HG02938 (cell line): ENCODE measurements around the gene GPR25.

Experiments
- ATAC-seq: cut with Tn5 transposase; IDR thresholded peaks from one replicate; pipeline ENCODE4 v1.9.1; 2021; ENCODE audit warnings: mild to moderate bottlenecking, moderate library complexity; ENCODE audit not compliant: unreplicated experiment

The GPR25 gene

GRCh38 chr1:200892958-200893357 is 20.2 kb downstream of the GPR25 start:
- no peak for ATAC-seq

DNA sequence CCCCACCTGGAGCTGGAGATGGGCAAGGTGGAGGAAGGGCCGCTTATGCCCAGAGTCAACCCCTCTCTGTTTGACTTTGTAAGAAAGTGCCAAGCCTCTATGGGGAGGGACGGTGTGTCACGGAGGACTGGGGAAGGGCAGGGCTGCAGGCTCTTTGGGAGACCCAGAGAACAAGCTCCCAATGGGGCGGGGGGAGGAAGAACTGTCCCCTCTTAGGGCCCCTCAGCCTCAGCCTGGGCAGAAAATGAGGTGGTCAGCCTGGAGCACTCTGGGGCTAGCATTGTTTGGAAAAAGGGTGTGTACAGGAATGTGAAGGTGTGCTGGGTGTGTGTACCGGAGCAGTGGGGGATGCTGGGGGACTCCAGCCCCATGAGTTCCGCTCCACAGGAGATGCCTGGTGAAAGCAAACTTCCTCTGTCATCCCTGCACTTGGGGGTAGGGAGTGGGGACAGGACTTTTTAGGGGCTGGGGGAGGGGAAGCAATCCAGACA is 20.7 kb downstream of the GPR25 start:
- no peak for ATAC-seq

DNA sequence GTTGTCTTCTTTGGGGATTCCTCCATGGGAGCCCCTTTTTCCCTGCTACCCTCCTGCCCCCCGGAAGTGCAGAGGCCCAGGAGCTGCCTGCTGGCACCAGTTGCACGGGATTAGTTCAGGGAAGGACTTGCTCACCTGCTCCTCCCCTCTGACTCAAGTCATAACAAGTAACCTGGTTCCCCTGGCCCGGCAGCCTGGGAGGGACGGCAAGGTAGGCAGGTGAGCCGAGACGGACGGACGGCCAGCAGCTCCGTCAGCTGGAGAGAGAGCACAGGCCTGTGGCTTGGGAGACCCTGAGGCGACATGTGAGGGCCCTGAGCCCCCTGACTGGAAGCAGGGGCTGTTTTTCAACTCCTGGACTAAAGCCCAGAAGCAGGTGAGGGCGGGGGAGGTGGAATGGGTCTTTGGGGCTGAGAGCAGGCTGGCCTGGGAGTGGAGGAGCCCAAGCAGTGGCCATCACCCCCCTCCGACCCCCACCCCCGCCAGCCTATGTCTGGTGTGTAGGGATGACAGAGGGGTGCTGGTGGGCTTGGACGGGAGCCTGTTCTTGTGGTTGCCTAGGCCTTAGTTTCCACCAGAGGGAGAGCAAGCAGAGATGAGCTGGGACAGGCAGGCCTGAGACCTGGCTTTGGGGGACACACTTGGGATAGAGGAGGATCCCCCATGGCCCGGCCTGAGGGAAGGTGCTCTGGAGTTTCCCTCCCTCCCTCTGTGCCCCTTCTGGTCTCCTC is 22.1 kb downstream of the GPR25 start, which contains the start of gene INAVA:
INAVA (plus strand) TSS at position 189 of the 731 bp plus-strand sequence. CDS start 3,501 bp downstream, outside the sequence.
- ATAC-seq: no peak

- no peak for ATAC-seq
These were observed 22.6 kb downstream of the GPR25 start for GRCh38 chr1:200895443-200895789.

DNA sequence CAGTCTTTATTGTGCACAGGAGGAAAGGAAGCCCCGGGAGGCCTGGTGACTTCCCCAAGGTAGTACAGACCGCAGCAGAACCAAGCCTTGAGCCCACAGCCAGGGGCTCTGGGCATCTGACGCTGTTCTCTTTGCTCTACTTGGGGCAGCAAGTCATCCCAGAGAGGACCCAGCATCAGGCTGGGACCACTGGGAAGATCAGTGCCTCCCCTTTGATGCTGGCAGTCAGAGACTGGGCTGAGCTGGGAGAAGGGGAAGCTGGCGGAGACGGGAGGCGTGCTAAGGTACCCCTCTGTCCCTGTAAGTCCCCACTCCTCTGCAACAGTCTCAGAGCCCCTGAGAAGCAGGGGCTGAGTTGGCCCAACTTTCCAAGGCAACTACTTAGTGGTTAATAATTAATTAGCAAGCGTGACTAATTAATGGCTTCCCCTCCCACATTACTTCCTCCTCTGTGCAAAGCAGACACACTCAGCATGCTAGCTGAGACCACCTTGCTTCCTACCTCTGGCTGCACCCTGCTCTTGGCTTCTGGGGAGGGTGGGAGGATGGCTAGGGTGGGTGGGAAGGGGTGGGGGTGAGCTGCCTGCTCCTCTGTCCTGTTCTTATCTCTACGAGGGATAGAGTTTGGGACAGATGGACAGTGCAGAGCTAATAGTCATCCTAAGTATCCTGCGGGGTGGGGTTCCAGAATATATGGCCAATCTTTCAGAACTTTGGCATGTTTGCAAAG is 23.2 kb downstream of the GPR25 start:
- ATAC-seq: no peak

DNA sequence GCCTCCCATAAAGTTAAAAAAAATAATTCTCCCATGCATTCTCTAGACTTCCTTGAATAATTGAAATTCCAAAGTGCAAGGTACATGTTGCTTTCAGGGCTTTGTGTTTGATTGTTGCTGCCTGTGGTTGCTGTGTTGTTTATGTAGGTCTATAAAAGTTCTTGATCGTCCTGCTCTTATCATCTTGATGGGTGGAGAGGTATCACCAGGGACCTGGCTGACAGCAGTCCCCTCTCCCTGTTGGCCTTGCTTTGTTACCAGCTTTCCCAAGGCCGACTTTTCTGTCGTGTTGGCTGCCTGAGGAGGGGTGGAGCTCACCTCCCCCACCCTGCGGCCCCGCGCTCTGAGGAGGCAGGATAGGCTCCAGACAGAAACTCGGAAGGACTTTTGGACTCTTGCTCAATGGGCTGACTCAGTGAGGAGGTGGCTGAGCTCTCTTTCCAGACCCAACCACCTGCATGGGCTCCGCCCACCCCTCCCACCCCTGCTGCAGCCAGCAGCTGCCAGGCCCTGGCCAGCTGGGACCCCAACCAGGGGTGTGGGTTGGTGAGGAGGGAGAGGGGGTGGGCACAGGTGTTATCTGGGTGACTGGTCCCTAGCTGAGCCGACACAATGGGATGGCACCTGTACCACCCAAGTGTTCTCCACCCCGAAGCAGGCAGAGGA is 23.9 kb downstream of the GPR25 start:
- no peak for ATAC-seq

GRCh38 chr1:200897259-200897658 is 24.5 kb downstream of the GPR25 start:
- ATAC-seq: no peak

- ATAC-seq: no peak
These were observed 26.2 kb downstream of the GPR25 start for GRCh38 chr1:200899015-200899386.

GRCh38 chr1:200899451-200899915 is 26.7 kb downstream of the GPR25 start:
- ATAC-seq: no peak

DNA sequence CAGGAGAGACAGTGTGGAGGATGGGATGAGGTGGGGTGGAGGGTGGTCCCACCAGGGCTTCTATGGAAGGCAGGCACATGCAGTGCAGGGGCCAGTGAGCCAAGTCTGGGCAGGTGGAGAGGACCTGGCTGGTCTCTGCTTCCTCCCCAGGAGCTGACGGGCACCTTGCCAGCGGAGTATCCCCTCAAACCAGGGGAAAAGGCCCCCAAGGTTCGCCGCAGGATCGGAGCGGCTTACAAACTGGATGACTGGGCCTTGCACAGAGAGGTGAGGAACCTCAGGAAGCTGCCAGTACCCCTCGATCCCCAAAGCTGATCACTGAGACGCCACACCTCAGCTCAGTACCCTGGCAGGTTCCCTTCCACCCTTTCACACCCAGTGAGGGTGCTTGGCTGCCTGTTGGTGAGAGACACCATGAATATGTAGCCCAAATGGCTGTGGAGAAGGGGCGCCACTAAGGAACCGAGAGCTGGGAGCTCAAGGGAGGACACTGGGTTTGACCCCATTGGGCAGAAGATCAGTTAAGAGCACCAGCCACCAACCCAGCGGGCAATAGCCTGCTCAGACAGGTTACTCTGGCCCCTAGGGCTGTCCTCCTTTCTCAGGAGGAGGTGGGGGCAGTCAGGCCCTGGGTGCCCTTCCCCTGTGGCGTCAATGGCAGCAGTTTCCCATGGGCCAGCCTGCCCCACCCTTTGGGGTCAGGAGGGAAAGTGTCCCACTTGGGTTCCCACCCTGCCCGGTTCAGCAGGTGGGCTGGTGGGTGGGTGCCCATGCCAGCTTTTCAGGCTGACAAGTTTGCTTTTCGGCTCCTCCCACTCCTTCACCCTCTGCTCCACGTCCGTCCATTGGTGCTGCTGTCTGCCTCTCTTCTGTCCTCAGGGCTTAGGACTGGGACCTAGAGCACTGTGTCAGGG is 27.4 kb downstream of the GPR25 start:
- ATAC-seq: no peak

DNA sequence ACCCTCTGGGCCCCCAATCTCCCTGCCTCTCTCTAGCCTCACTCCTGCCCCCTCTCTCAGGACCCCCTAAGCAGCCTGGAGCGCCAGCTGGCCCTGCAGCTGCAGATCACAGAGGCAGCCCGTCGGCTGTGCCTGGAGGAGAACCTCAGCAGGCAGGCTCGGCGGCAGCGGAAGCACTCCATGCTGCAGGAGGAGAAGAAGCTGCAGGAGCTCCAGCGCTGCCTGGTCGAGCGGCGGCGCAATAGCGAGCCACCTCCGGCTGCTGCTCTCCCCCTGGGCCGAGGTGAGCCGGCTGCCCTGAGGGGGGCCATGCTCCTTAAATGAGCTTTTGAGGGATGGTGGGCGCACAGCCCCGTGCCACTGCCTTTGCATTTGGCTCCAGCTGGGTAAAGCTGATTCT is 28.1 kb downstream of the GPR25 start:
- ATAC-seq: no peak

DNA sequence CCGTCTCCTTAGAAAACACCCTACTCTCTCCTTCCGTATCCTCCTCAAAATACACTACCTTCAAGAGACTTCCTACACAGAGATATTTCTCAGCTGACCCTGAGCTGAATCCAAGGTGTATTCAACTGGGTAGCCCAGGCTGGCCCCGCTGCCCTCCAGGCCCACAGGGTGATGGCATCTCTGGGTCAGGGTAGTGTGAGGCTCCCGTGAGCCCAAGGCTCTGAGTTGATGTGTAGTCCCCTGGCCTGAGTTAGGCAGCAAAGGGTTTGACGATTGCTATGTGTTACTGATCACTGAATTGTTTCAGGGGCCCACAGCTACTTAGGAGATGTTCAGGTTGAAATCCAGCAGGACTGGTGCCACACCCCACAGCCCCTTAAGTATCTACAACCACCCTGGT is 28.6 kb downstream of the GPR25 start:
- ATAC-seq: no peak

DNA sequence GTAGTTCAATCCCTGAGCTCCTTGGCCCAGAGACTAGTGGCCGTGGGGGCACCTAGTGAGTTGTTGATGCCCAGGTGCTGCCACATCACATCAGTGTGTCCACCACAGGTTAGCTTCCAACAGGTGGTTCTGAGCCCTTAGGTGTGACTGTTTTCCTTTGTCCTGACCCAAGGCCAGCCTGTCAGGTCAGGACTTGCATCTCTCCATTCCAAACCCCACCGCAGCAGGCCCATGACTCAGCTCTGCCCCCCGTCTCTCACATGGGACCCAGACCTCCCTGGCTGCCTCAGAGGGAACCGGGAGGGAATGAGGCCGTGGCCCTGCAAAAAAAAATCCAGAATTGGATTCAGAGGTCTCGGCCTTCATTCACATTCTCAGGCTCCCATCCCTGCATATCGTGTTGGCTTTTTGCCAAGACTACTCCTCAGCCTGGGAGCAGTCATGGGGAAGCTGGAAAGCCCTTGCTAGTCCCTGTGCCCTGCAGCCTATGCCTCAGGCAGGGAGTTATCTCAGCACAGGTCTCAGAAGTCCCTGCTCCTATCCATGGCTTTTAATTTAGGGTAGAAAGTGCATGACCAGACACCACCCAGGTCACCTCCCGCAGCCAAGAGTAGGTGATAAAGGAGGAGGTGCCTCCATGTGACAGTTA is 29.1 kb downstream of the GPR25 start:
- ATAC-seq: no peak

DNA sequence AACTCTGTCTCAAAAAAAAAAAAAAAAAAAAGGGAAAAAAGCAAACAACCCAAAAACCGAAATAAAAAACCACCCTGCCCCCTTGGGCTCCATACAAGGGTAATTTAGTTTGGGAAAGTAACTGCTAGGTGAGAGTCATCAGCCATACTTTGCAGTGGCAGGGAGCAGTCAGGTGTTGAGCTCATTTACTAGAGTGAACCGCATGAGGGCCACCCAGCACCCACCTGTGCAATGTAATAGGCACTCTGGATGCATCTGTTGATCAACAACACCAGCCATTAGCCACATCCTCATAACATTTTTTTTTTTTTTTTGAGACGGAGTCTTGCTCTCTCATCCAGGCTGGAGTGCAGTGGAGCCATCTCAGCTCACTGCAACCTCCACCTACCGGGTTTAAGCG is 31.0 kb downstream of the GPR25 start:
- no peak for ATAC-seq

- no peak for ATAC-seq
These were observed 32.0 kb downstream of the GPR25 start for GRCh38 chr1:200904772-200905171.

DNA sequence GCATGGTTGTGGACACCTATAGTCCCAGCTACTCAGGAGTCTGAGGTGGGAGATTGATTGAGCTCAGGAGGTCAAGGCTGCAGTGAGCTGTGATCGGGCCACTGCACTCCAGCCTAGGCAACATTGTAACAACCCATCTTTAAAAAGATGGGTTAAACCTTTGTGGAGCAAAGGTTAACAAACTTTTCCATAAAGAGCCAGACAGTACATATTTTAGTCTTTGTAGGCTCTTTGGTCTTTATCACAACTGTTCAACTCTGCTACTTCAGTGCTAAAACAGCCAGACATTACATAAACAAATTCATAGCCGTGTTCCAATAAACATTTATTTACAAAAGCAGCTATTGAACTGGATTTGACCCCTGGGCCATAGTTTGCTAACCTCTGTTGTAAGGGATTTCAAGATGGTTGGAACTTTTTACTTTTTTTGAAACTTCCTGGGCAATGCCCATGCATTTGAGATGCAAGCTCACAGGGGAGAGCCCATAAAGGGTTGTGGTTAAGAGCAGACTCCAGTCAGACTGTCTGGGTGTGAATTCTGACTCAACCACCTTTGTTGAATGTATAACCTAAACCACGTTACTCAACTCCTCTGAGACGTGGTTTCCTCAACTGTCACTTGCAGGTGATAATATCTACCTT is 32.8 kb downstream of the GPR25 start:
- no peak for ATAC-seq

DNA sequence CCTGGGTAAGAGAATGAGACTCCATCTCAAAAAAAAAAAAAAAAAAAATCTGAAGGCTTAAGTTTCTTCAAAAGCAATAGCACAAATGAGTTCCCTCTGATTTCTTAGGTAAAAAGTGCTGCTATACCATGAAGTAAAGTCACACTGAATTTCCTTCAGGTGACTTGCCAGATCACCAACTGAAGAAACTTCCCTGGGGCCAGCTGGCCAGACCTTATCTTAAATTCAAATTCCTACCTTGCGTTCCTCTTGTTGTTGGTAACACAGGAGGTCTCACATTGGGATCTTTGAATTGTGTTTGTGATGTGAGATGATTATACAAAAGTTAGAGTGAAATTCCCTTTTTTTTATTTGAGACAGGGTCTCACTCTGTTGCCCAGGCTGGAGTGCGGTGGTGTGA is 33.7 kb downstream of the GPR25 start:
- ATAC-seq: no peak

- ATAC-seq: peak; percentile 71
These were observed 34.9 kb downstream of the GPR25 start for GRCh38 chr1:200907611-200908097.

DNA sequence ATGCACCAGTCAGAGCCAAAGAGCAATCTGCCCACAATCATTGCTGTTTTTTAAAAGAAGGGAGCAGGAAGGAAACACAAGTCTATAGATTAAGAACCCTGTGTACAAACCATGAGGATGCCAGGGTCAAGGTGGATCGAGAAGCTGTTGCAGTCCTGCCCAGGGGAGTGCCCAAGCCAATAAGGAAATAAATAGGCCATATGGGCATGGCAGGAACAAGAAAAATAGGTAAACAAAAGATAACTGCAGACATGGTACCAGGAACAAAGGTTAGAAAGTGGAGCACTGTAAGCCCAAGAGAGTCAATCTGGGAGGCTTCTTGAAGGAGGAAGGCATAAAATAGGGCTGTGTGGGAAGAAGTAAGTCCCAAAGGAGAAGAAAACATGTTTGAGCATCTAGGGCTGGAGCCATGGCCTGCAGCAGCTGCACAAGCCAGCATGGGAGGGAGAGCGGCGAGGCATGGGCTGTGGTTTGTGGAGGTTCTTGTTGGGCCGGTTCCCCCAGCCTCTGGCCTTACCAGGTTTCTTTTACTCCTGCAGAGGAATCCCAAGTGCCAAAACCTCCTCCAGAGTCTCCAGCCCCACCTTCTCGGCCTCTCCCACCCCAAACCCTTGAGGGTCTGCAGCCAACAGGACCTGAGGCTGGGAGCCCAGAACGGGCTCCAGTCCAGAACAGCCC is 35.5 kb downstream of the GPR25 start:
- ATAC-seq: no peak
